HG02885 (cell line): ENCODE data around the gene SLC35B2.

Source experiments
- ATAC-seq: cut with Tn5 transposase; IDR thresholded peaks from one replicate; pipeline ENCODE4 v1.9.1; 2021; ENCODE audit warnings: mild to moderate bottlenecking; ENCODE audit not compliant: unreplicated experiment, poor library complexity

SLC35B2 gene

GRCh38 chr6:44255105-44255808 is 2.1 kb downstream of the SLC35B2 start:
- ATAC-seq: no peak

- ATAC-seq: no peak
Observed at GRCh38 chr6:44254191-44255104, 2.9 kb downstream of the SLC35B2 start.

DNA sequence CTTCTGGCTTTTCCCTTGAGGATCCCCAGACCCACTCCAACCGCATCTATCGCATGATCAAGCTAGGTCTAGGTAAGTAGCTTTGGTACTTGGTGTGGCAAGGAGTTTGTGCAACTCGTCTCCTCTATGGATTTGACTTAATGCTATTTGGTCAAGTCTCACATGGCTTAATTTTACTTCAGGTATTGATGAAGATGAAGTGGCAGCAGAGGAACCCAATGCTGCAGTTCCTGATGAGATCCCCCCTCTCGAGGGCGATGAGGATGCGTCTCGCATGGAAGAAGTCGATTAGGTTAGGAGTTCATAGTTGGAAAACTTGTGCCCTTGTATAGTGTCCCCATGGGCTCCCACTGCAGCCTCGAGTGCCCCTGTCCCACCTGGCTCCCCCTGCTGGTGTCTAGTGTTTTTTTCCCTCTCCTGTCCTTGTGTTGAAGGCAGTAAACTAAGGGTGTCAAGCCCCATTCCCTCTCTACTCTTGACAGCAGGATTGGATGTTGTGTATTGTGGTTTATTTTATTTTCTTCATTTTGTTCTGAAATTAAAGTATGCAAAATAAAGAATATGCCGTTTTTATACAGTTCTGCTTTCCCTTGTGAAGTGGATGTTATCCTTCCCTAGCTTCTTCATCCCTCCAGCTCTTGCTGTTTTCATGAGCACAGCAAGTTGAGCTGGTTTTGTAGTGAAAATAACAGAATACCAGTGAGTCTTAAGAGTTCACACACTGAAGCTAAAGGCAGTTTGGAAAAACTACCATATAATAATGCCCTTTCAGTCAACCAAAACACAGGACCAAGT is 3.8 kb downstream of the SLC35B2 start:
- ATAC-seq: no peak

DNA sequence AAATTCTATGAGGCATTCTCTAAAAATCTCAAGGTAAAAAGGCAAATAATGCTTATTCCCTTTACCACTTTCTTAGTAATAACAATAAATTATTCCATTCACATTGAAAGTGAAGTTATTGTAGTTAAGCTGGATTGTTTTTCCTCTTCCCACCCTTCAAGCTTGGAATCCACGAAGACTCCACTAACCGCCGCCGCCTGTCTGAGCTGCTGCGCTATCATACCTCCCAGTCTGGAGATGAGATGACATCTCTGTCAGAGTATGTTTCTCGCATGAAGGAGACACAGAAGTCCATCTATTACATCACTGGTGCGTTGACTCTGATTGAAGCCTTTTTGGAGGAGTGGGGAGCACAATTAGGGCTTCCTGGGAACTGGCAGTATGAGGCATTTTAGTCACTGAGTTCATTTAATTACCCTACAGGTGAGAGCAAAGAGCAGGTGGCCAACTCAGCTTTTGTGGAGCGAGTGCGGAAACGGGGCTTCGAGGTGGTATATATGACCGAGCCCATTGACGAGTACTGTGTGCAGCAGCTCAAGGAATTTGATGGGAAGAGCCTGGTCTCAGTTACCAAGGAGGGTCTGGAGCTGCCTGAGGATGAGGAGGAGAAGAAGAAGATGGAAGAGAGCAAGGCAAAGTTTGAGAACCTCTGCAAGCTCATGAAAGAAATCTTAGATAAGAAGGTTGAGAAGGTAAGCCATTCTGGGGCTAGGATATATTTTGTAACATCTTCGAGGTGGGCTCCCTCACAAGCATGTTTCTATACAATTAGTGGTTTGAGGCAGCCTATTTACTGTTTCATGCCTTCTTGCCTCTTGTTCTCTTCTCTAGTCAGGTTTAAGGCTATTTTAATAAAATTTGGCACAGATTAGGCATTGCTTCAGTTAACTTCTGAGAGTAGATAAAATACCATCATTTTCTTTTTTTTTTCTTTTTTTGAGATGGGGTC is 5.5 kb downstream of the SLC35B2 start:
- ATAC-seq: no peak

- ATAC-seq: no peak
Observed at GRCh38 chr6:44250718-44251123, 6.6 kb downstream of the SLC35B2 start.

DNA sequence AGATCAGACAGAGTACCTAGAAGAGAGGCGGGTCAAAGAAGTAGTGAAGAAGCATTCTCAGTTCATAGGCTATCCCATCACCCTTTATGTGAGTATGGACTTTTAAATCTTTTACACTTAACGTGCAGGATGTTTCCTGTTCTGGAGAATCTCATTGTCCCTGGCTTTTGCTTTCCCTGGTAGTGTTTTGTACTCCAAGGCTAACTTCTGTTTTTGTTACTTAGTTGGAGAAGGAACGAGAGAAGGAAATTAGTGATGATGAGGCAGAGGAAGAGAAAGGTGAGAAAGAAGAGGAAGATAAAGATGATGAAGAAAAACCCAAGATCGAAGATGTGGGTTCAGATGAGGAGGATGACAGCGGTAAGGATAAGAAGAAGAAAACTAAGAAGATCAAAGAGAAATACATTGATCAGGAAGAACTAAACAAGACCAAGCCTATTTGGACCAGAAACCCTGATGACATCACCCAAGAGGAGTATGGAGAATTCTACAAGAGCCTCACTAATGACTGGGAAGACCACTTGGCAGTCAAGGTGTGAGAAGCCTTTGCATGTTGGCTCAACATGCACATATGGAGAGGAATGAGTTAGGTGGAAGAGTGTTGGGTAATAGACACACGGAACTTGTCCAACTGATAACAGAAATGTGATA is 7.1 kb downstream of the SLC35B2 start:
- no peak for ATAC-seq

- ATAC-seq: no peak
Observed at GRCh38 chr6:44249082-44249748, 8.1 kb downstream of the SLC35B2 start.

- no peak for ATAC-seq
Observed at GRCh38 chr6:44248579-44248978, 8.7 kb downstream of the SLC35B2 start.

DNA sequence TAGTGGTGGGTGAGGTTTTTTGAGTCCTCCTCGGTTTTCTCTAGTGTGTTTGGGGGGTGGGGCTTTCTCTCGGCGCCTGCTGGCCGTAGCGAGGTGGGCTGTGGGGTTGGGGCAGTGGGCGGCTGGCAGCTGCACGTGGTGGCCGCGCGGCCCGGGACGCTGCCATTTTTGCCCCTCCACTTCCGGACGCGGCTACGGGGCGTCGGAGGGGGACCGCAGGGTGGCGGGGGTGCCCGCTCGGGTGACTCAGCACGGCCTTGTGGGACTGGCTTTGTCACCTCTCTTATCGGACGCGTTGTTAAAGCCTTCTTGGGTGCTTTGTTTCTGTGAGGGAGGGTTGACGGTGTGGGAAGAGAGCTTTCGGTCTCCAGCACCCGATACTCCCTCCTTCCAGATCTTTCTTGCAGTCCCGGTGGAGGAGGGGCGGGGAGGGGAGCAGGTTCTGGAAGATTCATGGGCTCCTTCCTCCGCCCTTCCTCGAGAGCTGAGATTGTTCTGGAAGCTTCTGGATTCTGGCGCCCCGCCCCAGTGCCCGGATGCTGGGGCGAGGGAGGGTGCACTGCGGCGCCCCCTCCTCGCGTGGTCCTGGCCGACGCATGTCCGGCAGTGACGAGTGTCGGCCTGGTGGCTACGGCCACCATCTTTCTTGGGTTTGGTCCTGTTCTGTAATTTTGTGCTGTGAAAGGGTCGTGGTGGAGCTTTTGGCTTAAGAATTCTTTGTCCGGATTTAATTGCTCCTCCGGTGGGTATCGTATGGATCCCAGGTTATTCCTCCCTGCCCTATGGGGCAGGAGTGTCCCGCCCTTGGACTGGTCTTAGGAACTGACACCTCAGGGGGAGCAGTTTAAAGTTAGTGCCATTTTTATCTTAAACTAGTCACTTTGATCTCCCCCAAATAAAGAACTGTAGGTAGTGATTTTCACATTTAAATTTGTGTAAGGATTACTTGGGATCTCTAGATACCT is 9.7 kb downstream of the SLC35B2 start:
- peak; percentile 28 for ATAC-seq

DNA sequence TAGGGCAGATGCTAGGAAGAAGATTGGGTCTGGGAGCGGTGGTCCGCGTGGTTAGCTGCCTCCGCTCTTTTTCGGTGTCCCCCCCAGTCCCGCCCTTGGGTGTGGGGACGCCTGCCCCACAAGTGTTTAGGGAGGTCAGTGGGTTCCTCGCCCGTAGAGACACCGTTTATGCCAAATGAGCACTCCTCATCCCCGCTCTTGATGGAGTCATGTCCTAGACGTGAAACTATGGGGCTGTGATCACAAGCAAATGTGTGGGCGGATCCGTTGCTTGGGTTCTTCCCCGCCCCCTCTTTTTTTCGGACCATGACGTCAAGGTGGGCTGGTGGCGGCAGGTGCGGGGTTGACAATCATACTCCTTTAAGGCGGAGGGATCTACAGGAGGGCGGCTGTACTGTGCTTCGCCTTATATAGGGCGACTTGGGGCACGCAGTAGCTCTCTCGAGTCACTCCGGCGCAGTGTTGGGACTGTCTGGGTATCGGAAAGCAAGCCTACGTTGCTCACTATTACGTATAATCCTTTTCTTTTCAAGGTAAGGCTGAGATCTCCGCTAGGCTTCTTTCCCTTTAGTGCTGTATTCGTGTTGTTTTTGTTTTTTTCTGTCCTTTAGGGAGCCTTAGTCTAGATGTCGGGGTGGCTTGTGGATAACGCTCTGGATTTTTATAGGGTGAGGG is 10.5 kb downstream of the SLC35B2 start, which contains the start of gene HSP90AB1:
HSP90AB1 (plus strand) TSS at position 439 of the 675 bp plus-strand sequence. CDS start 1,529 bp downstream, outside the sequence.
- ATAC-seq: peak; percentile 66

GRCh38 chr6:44245912-44246662 is 11.2 kb downstream of the SLC35B2 start:
- peak; percentile 62 for ATAC-seq

- ATAC-seq: no peak
Observed at GRCh38 chr6:44245391-44245911, 11.9 kb downstream of the SLC35B2 start.

DNA sequence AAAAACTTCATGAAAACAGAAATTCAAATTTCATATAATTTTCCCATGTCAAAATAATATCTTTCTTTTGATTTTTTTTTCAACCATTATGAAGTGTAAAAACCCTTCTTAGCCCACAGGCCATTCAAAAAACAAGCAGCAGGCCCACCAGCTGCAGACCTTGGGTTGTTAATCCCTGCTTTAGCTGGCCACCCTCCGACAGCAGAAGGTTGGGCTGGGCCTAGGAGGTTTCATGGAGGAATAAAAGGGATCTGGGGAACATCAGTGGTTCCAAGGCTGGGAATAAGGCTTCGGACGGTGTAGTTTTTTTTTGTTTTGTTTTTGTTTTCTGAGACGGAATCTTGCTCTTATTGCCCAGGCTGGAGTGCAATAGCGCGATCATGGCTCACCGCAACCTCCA is 14.0 kb downstream of the SLC35B2 start:
- ATAC-seq: no peak

DNA sequence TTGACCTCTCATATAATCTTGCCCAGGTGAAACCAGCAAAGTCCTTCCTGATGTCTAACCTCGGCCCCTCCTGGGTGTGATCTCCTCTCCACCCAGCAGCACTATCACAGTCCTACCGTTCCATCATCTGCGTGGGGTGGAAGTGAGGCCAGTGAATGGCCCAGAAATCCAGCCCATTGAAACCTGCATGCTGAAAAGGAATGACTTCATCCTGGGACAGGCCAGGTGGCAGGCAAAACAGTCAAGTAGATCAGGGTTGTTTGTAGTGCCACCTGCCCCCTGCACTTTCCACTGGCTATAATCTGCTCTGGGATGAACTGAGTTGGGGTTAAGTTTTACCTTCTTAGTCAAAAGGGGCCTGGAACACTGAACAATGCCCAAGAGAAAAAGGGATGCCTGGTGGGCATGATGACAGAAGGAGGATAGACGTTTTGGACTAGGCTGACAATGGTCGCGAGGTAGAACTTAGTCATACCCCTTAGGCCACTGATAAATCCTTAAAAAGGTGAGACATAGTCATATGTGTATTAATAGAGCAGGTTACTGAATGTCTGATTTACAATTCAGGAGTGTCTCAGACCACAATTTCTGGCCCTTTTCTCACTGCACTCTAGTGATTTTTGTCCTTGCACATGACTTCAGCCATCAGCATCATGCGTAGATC is 18.5 kb downstream of the SLC35B2 start:
- no peak for ATAC-seq

- peak; percentile 88 for ATAC-seq
Observed at GRCh38 chr6:44237813-44238433, 19.4 kb downstream of the SLC35B2 start.
